ENCODE results near the gene ATP6AP1.
"Not testable (repeated sequence)": the region's sequence is repeated elsewhere in the genome, so short reads cannot be mapped to it uniquely, and the experiment has no call there.

The ATP6AP1 gene

DNA sequence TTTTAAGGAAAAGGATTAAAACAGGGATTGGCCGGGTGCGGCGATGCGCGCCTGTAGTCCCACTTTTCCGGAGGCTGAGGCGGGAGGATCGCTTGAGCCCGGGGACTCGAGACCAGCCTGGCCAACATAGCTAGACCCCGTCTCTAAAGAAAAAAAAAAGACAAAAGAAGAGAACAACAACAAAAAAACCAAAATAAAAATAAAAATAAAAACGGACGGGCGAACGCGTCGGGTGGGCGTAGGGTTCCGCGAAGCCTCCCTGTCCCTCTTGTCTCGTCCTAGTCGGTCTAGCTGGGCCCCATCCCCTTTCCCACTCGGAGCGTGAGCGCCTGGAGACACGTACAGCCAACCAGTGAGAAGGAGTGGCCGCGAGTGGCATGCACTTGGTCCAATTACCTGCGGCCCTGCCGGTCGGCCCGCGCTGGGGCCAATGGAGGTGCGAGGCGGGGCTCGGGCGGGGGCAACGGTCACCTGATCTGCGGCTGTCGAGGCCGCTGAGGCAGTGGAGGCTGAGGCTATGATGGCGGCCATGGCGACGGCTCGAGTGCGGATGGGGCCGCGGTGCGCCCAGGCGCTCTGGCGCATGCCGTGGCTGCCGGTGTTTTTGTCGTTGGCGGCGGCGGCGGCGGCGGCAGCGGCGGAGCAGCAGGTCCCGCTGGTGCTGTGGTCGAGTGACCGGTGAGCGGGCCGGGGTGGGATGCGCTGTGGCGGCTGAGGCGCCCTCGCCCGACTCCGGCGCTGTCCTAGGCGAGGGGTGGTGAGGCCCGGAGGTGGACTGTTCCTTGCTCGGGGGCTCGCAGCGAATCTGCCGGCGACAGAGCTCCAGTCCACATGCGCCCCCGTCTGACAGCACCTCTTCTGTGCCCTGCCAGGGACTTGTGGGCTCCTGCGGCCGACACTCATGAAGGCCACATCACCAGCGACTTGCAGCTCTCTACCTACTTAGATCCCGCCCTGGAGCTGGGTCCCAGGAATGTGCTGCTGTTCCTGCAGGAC, at the start of gene ATP6AP1:
Gene ATP6AP1, plus strand, starts transcription at position 502 of the 996 bp plus-strand sequence. Its CDS starts 16 bp downstream, at position 518.
- DNase-seq: peak; percentile 59

DNA sequence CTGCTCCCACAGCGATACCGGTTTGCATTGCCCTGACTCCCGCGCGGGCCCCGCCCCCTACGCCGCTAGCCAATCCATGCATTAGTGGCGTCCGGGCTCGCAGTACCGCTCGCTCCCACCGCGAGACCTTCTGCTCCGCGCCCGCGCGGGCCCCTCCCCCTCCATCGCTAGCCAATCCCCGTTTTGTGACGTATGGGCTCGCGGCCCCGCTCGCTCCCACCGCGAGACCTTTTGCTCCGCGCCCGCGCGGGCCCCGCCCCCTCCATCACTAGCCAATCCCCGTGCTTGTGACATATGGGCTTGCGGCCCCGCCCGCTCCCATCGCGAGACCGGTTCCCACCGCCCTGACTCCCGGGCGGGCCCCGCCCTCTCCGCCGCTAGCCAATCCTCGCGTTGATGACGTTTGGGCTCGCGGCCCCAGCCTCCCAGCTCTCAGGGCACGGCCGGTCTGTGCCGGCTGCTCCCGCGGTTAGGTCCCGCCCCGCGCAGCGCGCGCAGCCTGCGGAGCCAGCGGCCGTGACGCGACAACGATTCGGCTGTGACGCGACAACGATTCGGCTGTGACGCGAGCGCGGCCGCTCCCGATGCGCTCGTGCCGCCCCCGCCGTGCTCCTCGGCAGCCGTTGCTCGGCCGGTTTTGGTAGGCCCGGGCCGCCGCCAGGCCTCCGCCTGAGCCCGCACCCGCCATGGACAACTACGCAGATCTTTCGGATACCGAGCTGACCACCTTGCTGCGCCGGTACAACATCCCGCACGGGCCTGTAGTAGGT, 49.5 kb upstream of the ATP6AP1 start, which contains the start of gene EMD:
Gene EMD, plus strand, starts transcription at position 497 of the 770 bp plus-strand sequence. Its CDS starts 190 bp downstream, at position 687.
- peak; percentile 93 for DNase-seq

- no peak for DNase-seq
Observed at GRCh38 chrX:154379569-154379951, 48.9 kb upstream of the ATP6AP1 start.

- DNase-seq: no peak
Observed at GRCh38 chrX:154380153-154380552, 48.3 kb upstream of the ATP6AP1 start.

DNA sequence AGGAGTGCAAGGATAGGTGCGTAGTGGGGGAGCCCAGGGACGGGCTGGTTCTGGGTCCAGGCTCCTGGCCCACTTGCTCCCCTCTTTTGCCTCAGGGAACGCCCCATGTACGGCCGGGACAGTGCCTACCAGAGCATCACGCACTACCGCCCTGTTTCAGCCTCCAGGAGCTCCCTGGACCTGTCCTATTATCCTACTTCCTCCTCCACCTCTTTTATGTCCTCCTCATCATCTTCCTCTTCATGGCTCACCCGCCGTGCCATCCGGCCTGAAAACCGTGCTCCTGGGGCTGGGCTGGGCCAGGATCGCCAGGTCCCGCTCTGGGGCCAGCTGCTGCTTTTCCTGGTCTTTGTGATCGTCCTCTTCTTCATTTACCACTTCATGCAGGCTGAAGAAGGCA, 47.7 kb upstream of the ATP6AP1 start:
- DNase-seq: no peak

- DNase-seq: no peak
Observed at GRCh38 chrX:154381271-154381670, 47.2 kb upstream of the ATP6AP1 start.

DNA sequence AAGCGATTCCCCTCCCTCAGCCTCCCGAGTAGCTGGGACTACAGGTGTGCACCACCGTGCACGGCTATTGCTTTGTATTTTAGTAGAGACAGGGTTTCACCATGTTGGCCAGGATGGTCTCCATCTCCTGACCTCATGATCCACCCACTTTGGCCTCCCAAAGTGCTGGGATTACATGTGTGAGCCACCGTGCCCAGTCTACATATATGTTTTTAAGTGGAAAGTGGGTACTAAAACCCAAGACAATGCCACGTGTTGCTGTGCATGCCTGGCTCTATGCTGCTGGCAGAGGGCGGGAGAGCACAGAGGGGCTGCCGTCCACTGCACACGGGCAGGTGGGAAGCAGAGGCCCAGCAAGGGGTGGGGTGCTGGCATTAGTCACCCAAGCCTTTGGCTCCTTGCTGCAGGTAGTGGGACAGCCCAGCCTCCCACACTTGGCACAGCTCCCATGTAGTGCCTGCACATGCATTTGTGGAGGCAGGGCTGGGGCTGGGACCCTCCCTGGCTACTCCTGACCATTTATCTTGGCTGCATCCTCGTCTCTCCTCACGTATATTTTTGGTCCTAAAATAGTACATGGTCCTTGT, 45.9 kb upstream of the ATP6AP1 start:
- DNase-seq: no peak

- no peak for DNase-seq
Observed at GRCh38 chrX:154383359-154384283, 44.9 kb upstream of the ATP6AP1 start.

DNA sequence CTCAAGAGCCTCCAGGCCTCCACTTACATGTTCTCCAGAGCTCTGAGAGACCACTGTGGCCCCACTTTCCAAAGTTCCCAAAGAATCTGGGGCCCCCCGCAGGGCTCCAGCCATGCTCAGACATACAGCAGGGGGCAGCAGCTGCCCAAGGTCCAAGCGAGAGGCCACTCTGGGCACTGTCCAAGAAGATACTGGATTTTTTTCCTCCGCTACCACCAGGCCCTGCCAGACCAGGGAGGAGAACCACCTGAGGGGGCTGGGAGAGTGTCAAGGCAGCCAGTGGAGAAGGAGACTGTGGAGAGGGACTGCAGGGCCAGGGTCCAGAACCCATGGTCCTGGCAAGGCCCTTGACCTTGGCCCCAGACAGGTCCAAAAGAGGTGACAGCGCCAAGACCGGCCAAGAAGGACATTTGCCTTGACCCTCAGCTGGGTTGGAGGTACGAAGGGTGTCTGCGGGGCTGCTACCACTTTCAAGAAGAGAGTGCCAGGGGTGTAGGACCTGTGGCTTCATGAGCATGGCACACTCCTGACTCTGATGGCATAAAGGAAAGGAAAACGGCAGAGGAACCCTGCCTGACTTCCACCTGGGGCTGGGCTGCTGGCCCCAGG, 44.1 kb upstream of the ATP6AP1 start:
- DNase-seq: no peak

DNA sequence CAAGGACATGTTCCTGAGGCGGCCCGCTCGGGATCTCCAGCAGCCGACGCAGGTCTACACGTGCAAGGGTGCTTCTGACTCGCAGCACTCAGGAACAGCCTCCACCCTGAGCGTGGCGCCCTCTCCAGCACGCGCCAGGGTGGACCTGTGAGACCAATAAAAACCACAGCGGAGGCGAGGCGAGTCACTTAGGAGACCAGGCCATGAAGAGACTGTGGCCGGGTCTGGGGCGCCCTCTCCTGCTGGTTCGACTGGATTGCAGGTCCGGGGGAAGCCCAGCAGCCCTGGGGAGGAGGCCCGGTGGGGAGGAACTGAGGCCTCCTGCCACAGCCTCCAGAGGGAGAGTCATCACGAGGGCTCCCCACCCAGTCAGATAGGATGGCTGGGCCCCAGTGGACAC, 40.4 kb upstream of the ATP6AP1 start:
- DNase-seq: not testable (repeated sequence)

DNA sequence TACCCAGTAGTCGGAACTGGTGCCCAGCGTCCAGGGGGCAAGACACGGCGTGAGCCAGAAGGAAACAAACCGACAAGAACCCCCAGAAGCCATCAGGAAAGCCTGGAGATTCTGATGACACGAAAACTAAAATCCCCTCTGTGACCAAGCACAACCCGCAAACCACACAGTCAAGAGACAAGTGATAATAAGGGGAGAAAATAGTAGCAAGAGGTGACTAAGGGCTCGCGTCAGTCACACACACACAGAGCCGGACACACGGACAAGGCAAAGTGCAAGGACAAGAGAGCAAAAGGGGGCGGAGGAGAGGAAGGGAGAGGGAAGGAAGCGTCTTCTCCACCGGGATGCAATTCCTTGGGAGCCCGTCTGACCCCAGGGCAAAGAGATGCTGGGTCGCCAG, 39.8 kb upstream of the ATP6AP1 start:
- not testable (repeated sequence) for DNase-seq

DNA sequence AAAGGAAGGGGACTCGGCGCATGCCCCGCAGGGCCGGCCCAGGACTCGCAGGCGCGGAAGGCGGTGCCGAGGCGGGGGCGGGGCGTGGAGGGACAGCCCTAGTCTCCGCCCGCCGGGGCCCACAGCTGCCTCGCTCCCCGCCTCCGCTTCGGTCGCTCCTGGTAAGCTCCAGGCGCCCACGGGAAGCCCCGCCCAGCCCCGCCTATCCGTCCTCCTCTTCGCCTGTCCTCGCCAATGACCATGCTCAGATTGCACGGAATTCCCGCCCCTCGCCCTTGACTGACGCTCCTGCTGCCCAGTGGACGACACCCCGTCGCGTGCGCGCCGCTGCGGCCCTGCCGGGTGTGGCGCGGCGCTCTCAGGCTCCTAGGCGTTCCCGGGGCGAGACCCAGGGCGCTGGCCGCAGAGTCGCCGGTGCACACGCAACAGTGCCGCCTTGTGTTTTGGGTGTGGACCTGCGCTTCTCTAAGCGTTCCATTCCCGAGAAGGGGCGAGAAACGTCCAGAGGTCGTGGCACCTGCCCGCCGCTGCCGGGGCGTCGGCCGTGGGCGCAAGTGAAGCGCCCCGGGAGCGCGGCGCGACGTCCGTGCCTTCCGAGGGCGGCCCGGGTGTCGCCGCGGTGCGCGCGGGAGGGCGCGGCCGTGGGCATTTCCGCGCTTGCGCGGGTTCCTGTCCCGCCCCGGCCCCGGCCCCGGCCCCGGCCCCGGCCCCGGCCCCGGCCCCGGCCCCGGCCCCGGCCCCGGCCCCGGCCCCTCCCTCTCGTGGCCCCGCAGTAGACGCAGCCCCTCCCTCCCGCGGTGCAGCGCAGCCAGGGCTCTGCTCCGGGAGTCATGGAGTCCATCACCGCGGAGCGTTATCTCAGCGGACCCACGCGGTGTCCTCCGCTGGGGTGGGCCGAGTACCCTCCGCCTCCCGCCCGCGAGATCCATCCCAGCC, 38.4 kb upstream of the ATP6AP1 start:
- DNase-seq: not testable (repeated sequence)

DNA sequence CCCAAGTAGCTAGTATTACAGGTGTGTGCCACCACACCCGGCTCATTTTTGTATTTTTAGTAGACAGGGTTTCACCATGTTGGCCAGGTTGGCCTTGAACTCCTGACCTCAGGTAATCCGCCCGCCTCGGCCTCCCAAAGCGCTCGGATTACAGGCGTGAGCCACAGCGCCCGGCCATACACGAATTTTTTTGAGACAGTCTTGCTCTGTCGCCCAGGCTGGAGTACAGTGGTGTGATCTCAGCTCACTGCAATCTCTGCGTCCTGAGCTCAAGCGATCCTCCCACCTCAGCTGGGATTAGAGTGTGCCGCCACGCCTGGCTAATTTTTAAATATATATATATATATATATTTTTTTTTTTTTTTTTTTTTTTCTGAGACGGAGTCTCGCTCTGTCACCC, 32.1 kb upstream of the ATP6AP1 start:
- DNase-seq: not testable (repeated sequence)

DNA sequence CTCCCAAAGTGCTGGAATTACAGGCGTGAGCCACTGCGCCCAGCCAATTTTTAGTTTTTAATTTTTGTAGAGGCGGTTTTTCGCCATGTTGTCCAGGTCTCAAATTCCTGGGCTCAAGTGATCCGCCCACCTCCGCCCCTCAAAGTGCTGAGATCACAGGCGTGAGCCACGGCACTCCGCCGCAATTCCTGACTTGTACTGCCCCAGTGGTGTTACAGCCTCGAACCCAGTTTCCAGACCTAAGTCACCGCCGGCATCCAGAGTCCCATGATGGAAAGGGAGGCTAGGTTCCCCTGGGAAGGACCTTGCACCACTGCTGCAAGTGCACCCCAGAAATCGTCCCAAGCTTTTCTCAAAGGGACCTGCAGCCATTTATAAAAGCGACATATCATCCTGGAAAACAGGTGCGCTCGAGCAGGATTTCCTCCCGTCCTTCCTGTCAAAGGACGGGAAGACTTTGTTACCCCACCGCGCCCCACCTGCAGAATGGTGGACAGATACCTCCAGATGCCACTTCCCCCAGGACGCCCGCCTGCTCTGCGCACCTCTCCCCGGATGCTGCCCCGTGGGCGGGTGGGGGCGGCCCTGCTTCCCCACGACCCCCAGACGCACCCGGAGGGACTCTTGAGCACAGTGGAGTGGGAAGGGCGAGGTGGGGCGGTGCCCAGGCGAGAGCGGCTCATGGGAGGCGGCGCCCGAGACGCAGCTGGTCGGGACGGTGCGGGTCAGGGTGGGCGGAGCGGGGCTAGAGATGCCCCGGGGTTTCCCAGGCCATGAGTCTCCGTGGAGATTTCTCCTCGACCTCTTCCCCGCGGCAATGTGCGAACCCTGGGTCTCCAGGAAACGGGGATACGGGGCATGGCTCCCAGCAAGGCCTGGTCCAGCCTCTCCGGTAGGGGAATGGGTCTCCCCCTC, 31.2 kb upstream of the ATP6AP1 start:
- DNase-seq: no peak

DNA sequence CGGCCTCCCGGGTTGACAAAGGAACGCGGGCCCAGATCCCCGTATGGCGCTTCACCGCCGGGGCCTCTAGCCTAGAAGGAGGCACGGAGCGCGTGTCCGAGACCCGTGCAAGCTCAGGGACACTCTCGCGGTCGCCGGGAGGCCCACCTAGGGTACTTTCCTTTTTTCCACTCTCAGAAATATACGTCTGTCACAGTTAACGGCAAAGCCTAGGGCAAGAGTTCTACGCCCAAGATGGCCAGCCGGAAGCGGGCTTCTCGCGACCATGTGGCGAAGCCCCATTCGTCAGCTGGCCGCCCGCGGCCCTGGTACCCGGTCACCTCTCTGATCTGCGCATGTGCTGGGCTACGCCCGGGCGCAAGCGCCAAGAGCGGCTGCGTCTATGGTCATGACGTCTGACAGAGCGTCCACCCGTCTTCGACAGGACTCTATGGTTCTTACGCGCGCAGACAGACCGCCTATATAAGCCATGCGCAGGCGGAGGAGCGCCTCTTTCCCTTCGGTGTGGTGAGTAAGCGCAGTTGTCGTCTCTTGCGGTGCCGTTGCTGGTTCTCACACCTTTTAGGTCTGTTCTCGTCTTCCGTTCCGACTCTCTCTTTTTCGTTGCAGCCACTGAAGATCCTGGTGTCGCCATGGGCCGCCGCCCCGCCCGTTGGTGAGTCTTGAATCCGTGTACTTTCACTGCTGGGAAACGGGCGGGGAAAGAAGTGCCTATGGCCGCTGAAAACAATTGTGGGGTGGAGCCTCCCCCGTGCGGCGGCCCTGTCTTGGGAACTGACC, 30.4 kb upstream of the ATP6AP1 start, which contains the start of gene RPL10:
Gene RPL10, plus strand, starts transcription at position 490 of the 780 bp plus-strand sequence. Its CDS starts 143 bp downstream, at position 633.
- DNase-seq: peak; percentile 89

DNA sequence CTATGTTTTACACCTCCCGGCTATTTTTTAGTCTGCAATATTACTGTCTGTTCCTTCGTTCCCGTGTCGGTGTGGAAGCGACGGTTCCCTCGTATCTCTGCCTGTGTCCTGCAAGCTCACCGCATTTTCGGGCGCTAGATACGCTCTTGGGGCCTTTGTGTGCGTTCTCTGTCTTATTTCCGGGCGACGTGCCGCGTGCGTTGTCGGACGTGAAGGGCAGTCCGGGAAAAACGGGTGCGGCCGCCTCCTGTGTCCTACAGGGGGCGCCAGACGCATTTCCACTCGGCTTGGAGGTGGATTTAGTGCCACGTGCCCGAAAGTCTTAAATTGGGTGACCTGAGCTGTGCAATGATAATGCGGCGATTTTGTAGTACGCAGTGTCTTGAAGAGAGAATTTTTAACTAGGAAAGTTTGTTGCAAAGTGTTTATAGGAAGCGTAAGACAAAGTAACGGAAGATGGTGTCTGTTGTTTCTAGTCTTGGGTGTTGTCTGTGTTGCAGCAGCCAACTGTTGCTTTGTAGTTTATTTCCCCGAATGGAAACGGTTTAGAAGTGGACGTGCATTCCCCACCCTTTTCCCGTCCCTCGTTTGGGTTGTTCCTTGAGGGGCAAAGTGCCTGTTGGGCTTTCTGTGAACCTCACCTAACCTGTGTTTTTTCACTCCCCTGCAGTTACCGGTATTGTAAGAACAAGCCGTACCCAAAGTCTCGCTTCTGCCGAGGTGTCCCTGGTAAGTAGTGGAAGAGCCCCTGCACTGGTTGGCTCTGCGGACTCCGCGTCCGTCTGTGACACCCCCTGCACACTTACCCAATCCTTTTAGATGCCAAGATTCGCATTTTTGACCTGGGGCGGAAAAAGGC, 29.6 kb upstream of the ATP6AP1 start:
- DNase-seq: peak; percentile 52
